GM19240 (cell line): ENCODE results near the gene DNAJC1.

Source experiments
- DNase-seq: peaks from one replicate; pipeline ENCODE4 v3.0.0; 2011; ENCODE audit warnings: low spot score; ENCODE audit not compliant: insufficient read length

The DNAJC1 gene

DNA sequence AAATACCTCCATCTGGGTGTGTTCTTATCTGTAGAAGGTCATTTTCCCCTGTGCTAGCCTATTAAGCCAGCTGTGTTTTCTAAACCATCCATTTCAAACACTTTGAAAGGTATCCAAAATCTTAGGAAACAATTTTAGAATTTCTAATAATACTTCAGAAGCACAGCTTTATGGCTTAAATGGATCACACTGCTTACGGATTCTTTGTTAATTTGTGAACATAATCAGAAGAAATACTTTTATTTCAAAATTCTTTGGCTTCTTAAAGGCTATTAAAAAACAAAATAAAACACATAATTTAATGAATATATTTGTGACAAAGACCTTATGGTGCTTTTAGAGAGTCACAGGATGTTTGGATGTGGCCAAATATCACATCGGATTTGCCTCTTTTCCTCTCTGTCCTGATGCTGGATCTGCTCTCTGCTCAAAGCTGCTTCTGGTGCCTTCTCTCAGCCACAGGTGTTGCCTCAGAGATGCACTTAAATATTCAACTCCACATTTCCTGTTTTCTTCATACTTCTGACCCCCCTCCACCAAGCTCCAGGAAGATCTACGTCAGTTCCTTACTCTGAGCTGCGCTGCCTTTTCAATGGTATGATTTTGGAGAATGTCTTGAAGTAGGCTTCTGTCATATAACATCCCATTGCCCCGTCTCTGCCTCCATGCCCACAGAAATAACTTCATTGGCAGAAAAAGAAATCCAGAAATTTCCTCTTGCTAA is 238.9 kb downstream of the DNAJC1 start:
- no peak for DNase-seq

DNA sequence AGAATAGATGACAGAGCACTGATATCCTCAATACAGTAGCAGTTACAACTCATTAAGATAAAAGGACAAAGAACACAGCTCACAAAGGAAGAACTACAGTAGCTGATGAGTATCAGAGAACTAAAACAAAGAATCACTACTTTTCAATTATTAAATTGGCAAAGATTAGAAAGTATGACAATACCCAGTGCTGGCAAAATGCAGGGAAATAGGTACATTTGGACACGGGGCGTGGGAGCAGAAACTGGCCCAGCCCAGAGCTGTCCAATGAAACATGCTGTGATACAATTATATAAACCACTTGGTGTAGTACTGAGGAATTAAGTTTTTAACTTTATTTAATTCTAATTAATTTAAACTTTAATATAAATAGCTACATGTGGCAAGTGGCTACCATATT is 243.2 kb downstream of the DNAJC1 start:
- no peak for DNase-seq

- DNase-seq, result no peak
Measured at GRCh38 chr10:21759232-21759631, 244.3 kb downstream of the DNAJC1 start.

GRCh38 chr10:21758696-21759095 is 244.8 kb downstream of the DNAJC1 start:
- no peak for DNase-seq

DNA sequence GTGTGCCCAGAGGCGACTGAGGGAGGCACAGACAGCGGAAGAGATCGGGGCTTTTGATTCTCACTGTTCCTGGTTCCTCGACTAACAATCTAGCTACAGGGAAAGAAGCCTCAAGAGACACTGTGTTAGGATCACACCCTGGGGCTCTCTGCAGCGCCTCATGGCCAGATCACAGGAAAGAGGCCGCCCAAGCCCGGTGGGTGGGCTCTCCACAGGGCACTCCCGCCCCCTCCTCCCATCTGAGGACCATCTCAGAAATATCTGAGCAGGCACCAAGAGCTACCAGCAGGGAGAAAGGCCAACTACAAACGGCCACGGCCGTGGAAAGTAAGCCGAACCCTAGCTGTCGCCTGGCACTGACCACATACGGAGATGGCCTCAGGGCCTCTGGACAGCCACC is 245.3 kb downstream of the DNAJC1 start:
- DNase-seq, result no peak

- no peak for DNase-seq
Measured at GRCh38 chr10:21757185-21757901, 246.2 kb downstream of the DNAJC1 start.

DNA sequence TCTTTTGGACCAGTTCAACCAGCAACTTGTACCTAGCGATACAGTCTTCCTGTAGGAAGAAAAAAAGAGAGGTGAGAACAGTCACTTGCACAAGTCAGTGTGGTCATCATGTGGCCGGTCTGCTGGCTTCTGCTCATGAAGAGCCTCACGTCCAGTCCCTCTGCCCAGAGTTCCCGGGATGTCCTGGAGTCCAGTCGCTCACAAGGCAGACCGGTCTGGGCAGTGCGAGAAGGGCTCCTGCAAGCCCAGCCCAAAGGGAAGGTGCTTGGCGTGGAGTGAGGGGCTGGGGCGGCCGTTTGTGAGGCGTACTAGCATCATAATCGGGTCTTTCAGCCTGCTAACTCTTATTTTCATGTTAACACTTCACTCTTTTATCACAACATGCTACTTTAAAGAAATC is 246.8 kb downstream of the DNAJC1 start:
- DNase-seq, result no peak

- no peak for DNase-seq
Measured at GRCh38 chr10:21754410-21755011, 249.0 kb downstream of the DNAJC1 start.

- DNase-seq, result no peak
Measured at GRCh38 chr10:21753497-21754270, 249.8 kb downstream of the DNAJC1 start.

GRCh38 chr10:21751341-21752310 is 251.9 kb downstream of the DNAJC1 start:
- no peak for DNase-seq

- DNase-seq, result no peak
Measured at GRCh38 chr10:21750424-21750823, 253.1 kb downstream of the DNAJC1 start.

DNA sequence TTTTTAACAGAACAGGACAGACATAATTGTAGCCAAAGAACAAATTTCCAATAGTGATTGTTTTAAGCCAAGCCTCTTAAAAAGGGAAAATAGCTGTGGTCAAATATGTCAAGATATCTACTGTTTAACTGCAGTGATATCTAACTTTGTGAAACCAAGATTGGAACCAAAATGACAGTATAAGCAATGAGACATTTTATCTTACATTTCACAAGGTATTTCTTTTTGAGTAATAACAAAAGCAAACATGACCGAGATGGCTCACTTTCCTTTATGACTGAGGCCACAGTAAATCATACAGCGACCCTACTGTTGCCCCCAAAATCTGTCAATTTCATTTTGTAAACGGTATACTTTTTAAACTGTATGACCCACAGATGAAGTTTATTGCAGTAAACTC is 253.7 kb downstream of the DNAJC1 start:
- DNase-seq, result no peak

GRCh38 chr10:21747809-21748208 is 255.7 kb downstream of the DNAJC1 start:
- no peak for DNase-seq

GRCh38 chr10:21746118-21746517 is 257.4 kb downstream of the DNAJC1 start:
- DNase-seq, result no peak

DNA sequence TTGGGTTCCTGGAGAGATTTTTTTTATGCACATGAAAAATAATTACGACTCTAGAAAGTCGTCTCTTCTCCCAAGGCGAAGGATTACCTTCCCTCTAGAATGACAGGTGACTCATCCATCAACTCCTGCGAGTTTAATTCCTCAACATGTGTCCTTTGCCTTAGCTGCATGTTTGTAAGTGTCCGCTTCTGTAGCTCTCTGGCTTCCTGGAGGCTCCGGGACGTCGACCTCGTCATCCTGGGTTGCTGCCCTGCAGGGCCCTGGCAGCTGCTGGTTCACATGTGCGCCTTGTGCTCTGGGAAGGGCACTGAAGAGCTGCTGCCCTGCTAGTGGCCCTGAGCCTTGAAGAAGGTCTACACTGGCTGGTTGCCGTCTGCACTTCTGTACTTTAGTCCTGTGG is 259.3 kb downstream of the DNAJC1 start:
- no peak for DNase-seq

DNA sequence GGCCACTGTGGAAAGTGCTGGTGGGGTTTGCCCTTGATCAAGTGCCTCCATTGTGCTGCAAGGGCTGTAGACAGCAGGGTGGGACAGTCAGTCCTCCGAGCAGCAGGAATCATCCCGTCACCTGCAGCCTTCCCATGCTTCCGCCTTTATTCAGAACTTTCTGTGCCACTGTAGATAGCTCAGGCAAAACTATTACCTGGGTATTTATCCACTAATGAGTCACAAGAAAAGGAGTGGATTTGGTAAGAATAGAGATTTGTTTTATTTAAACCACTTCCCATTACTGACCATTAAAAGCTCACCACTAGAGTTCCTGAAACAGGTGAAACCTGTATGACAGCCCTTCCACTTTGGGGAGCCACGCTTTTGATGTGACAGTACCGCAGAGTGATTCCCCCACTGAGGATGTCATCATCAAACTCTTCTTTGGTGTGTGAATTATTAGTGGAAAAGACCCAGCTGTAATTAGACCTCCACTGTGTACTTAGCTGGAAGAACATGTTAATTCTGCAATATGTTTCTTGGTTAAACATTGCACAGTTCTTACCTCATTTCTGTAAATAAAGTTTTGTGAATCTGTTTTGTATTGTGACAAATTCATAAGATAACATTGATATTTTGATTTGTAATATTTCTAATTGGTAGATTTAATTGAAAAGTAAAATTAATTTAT is 260.7 kb downstream of the DNAJC1 start:
- no peak for DNase-seq

DNA sequence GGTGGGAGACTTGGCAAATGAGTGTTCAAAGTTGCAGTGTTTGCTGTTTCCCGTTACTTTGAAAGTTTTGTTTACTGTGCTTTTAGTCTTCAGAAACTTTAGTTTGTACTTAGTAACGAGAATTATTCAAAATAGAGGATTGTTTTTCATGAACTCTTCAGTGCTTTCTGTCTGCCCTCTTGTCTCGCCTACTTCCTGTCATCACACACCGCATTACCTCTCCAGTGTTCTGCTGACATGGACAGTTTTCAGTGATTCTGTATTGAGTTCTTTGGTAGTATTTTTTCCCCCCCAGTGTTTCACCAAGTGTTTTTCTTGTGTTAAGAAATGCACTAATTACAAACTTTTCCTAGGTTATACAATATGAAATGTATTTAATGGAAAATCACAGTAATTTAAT is 262.5 kb downstream of the DNAJC1 start:
- no peak for DNase-seq

- DNase-seq, result no peak
Measured at GRCh38 chr10:21737106-21737505, 266.4 kb downstream of the DNAJC1 start.

DNA sequence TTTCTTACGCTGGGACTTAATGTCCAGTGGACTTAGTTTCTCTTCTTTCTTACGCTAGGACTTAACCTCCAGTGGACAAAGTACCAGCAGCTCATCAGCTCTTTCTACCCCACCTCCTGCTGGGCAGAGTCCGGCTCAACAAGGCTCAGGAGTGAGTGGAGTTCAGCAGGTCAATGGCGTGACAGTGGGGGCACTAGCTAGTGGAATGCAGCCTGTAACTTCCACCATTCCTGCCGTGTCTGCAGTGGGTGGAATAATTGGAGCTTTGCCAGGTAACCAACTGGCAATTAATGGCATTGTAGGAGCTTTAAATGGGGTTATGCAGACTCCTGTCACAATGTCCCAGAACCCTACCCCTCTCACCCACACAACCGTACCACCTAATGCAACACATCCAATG is 269.8 kb downstream of the DNAJC1 start:
- DNase-seq, result no peak
